Measurements from ENCODE around the gene NOVA2.

DNA sequence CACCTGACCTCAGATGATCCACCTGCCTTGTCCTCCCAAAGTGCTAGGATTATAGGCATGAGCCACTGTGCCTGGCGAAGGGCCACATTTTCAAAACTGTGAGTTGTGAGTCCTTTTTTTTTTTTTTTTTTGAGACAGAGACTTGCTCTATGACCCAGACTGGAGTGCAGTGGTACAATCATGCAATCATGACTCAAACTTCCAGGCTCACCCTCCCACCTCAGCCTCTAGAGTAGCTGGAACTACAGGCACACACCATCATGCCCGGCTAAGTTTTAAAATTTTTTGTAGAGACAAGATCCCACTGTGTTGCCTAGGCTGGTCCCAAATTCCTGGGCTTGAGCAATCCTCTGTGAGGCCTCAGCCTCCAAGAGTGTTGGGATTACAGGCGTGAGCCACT lies 67.4 kb downstream of the NOVA2 start:
- TF ChIP-seq, protein P1, sequence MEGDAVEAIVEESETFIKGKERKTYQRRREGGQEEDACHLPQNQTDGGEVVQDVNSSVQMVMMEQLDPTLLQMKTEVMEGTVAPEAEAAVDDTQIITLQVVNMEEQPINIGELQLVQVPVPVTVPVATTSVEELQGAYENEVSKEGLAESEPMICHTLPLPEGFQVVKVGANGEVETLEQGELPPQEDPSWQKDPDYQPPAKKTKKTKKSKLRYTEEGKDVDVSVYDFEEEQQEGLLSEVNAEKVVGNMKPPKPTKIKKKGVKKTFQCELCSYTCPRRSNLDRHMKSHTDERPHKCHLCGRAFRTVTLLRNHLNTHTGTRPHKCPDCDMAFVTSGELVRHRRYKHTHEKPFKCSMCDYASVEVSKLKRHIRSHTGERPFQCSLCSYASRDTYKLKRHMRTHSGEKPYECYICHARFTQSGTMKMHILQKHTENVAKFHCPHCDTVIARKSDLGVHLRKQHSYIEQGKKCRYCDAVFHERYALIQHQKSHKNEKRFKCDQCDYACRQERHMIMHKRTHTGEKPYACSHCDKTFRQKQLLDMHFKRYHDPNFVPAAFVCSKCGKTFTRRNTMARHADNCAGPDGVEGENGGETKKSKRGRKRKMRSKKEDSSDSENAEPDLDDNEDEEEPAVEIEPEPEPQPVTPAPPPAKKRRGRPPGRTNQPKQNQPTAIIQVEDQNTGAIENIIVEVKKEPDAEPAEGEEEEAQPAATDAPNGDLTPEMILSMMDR (IDR thresholded peaks at IDR 0.05 in 2 of 3, conservative IDR thresholded peaks at IDR 0.05 in 1 of 3; ENCODE audit: borderline replicate concordance in 1 of 3, insufficient read depth in 1 of 3, low read depth in 2 of 3, low read length in 2 of 3): no peak
- TF ChIP-seq POLR2A (IDR thresholded peaks at IDR 0.05; ENCODE audit: borderline replicate concordance, extremely low read depth, insufficient read depth, insufficient read length) (no peak), SRF (IDR thresholded peaks at IDR 0.05; ENCODE audit: low read depth) (no peak), SIN3A (IDR thresholded peaks at IDR 0.05; ENCODE audit: low read depth) (no peak), POLR2AphosphoS5 (IDR thresholded peaks at IDR 0.05; ENCODE audit: low read depth, low read length) (no peak)
- TF ChIP-seq, protein P2, sequence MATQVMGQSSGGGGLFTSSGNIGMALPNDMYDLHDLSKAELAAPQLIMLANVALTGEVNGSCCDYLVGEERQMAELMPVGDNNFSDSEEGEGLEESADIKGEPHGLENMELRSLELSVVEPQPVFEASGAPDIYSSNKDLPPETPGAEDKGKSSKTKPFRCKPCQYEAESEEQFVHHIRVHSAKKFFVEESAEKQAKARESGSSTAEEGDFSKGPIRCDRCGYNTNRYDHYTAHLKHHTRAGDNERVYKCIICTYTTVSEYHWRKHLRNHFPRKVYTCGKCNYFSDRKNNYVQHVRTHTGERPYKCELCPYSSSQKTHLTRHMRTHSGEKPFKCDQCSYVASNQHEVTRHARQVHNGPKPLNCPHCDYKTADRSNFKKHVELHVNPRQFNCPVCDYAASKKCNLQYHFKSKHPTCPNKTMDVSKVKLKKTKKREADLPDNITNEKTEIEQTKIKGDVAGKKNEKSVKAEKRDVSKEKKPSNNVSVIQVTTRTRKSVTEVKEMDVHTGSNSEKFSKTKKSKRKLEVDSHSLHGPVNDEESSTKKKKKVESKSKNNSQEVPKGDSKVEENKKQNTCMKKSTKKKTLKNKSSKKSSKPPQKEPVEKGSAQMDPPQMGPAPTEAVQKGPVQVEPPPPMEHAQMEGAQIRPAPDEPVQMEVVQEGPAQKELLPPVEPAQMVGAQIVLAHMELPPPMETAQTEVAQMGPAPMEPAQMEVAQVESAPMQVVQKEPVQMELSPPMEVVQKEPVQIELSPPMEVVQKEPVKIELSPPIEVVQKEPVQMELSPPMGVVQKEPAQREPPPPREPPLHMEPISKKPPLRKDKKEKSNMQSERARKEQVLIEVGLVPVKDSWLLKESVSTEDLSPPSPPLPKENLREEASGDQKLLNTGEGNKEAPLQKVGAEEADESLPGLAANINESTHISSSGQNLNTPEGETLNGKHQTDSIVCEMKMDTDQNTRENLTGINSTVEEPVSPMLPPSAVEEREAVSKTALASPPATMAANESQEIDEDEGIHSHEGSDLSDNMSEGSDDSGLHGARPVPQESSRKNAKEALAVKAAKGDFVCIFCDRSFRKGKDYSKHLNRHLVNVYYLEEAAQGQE (IDR thresholded peaks at IDR 0.05; ENCODE audit: low read depth): no peak
- TF ChIP-seq, protein P3, sequence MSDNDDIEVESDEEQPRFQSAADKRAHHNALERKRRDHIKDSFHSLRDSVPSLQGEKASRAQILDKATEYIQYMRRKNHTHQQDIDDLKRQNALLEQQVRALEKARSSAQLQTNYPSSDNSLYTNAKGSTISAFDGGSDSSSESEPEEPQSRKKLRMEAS (IDR thresholded peaks at IDR 0.05): no peak
